Daoy (cell line): ENCODE measurements around the gene PTPRT. TPM values are rescaled to one million over a fixed set of nuclear protein-coding genes. Genes with fewer than 3 reads are reported as not detected.

Experiments used
- DNase-seq: peaks from one replicate; pipeline ENCODE4 v3.0.0-alpha.2; 2015; ENCODE audit warnings: low read depth
- total RNA-seq: library from RNA; depleted of rRNA; stranded (reverse); fragments of >200 nt; shearing (Covaris generic); gene quantifications from 2 replicates; pipeline ENCODE4 v1.2.3, GENCODE V29; 2014

PTPRT gene
- total RNA-seq, 1 experiment from 2014 or later = not detected

DNA sequence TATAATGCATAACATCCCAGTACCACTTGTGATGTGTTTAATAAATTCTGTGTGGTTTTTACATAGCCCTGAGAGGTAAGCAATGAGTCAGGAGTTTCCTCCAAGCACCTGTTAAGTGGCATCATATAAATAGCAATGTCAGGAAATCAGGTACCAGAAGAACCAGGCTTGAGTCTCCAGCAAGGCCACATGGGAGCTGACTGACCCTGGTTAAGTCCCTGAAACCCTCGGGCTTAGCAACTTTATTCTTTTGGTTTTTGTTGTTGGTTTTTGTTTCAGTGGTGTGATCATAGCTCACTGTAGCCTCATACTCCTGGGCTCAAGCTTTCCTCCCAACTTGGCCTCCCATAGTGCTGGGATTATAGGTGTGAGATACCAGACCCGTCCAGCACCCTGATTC is 70.0 kb downstream of the PTPRT start:
- DNase-seq = no peak

DNA sequence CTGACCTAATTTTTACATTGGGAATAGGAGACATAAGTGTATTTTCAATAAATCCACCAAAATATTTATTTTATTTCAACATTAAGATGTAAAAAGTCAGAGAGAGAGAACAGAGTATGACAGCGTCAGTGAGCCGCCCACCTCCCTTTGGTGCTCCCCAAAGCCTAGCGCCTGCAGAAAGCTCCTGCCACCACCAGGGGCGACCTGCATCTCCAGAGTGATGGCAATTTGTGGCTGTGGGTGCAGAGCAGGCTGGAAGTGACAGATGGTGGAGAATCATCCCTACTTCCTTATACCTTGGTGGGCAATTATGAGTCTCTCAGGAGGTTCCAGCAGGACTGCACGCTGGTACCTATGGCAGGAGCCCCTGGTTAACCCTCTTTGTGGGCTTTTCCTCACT is 87.3 kb downstream of the PTPRT start:
- DNase-seq = no peak

DNA sequence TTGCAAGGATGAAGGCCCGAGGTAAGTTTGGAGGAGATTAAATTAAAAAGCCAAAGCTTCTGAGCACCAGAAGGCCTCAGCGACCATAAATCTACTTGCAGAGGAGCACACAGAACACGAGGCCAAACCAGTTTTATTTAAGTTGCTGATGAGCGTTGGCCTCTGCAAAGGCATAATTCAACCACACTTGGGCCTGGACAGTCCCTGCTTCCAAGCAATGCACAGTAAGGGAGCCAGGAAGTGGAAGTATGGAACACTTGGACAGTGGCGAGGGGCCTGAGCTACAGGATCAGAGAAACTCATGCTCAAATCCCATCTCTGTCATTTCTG is 92.8 kb downstream of the PTPRT start:
- DNase-seq = no peak

DNA sequence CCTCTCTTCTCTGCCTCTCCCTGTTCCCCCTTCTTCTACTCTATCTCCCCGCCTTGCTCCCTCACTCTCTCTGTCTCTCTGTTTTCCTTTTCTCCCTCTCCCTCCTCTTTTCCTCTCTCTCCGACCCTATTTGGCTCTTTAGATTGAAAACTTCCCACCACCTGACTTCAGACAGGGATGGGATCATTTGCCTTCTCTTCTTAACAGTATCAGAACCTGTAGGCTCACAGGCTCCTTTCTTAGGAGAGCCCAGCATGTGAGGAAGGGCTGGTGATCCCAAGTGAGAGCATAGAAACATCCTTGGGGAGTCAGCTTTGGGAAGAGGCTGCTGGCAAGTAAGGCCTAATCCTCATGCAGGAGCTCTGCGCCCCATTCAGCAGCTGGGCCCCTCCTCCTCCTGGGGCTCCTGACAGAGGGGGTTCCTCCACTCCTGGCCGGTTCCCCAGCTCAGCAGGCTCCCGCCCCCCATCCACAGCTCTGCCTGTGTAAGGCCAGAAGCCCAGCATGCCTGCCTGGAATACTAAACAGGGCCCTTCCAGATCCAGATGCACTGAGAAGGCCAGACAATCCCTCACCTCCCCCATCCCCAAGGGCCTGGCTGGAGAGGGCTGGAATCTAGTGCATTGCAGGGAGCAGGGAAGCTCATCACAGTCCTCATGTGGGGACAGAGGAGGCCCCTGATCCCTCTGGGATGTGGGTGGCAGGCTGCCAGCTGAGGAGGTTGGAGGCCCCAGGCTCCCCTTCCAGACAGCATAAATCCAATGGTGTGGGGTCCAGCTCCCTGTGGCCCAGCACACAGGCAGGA is 93.4 kb downstream of the PTPRT start:
- no peak for DNase-seq

DNA sequence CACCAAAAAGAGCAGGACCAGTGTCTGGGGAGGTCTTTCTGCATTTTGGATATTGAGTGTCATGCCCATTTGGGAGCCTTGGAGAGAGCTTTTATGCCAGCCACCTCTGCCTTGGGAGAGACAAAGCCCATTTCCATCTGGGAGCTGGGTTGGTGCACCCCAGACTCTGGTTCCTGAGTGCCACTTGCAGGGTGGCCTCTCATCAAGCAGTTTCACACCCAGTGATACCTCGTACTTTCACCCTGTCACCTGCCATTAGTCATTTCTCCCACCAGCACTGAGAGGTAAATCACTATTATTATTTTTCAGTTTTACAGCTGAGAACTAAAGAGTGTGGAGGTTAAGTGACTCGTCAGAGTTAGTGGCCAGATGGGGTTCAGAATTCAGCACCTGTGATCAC is 94.7 kb downstream of the PTPRT start:
- no peak for DNase-seq

DNA sequence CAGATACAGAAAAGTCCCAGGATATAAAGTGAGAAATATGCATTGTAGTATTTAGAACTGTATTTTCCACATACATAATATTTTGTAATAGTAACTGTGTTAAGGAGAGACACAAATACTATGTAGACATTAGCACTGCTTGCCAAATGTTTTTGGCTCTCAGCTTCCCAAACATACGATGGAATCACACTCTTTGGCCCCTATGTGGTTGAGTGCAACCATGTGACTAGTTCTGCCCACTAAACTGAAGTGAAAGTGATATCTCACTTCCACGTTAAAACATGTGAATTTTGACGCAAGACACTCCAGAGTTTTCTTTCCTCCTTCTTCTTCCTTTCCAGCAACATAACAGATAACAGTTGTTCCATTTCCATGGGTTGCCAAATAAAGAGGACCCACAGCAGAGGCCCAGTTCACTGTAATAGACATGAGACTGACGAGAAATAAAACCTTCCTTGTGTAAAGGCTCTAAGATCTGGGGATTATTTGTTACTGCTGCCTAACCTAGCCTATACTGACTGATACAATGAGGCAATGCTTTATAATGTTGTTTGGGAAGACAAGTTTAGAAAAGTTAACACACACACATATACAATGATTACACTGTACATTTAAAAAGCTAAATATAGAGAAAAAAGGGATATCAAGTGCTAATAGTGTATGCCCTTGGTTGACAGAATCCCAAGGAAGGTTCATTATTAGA is 97.2 kb downstream of the PTPRT start:
- no peak for DNase-seq

DNA sequence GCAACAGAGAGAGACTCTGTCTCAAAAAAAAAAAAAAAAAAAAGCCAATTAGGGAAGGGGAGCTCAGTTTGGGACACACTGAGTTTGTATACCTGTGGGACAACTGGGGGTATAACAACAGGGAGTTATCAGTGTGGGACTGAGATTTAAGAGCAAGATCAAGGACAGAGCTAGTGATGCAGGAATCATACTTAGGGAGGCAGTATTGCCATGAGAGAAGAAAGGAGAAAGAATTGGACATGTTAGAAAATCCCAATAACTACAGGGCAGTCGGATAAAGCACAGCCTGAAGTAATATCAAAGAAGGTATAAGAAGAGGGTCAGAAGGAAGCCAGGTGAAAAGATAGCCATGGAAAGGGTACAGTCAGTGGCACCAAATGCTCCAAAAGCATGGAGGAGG is 121.2 kb downstream of the PTPRT start:
- DNase-seq = no peak

DNA sequence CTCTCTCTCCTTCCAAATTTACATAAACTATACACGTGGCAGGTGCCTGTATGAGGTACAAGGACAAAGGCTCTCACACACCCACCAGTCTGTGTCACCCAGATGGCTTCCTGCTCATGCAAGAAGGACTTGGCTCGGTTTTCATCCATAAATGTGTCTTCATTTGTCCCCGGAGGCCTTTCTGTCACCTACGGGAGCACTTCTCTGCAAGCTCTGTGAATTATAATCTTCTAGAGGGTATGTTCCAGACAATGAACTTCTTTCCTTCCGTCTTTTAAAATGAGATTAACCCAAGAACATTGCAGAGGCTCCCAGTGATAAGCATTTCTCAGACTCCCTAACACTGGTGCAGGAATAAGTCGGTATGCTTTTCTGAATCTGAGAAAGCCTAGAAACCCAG is 123.6 kb downstream of the PTPRT start:
- no peak for DNase-seq

DNA sequence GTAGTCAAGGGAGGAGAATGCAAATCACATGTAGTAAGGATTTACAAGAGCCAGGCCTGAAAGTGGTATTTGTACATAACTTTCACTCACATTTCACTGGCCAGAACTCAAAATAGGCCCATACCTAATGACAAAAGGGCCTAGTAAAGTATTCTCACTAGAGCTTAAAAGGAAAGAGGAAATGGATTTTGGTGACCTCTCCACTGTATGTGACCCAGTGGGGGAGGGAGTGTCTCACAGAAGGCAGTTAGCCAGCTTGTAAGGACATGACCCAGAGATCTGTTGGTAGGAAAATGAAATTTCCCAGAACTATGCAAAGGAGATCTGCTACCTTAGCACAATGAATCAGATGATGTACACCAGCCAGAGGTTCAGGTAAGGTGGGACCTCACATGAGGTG is 124.4 kb downstream of the PTPRT start:
- DNase-seq = no peak

DNA sequence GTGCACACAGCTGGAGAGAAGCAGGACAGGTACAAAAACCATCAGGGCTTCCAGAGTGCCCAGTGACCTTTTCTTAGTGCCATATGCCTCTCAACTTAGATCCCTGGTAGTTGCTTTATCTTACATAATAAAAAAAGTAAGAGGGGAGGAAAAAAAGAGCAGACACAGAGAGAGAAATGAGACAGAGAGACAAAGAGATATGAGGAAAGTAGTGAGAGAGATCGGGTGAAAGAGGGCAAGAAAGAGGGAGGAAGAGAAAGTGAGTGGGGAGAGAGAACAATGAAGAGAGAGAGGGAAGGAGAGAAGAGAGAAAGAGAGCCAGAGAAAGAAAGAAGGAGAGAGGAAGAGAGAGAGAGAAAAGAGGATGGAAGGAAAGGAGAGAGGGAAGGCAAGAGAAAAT is 131.6 kb downstream of the PTPRT start:
- no peak for DNase-seq

DNA sequence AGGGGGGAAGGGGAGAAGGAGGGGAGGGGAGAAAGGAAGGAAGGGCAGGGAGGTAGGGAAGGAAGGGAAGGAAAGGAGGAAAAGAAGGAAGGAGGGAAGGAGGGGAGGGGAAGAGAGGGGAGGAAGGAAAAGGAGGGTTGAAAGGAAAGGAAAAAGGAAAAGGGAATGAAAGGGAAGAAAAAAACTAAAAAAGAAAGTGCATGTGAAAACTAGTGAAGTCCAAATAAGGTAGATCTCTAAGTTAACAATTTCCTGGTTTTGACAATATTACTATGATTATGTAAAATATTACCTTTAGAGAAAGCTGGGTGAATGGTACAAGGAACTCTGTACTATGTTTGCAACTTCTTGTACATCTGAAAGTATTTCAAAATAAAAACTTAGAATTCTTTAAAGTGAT is 132.4 kb downstream of the PTPRT start:
- DNase-seq = no peak

DNA sequence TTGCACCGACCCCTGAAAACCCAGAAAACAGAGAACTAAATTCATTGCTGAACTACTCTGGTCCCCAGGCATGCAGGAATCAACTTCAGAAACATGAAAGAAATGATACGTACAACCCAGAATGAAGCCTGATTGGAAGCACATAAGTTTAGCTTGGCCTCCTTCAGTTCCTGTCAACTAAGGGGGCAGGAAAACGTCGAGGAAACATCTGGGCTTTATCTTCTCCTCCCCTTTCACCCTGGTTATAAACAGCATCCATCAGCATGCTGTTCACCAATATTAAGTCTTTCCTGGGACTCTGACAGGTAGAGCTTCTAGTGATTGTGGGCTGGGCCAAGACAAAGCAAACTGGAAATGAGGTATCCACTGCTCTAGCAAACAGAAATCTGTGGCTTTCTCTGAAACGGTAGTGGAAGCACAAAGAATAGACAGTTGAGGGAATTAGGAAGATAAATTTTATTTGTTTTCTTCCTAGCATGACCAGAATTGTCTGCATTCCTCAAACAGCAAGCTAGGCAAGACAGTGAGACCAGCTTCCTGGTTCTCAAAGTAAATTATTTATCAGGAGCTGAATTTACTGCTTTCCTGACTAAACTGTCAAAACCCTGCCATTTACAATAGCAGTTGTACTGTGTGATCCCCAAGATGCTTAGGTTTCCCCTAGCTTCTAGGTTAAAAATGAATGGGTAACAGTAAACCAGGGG is 134.4 kb downstream of the PTPRT start:
- DNase-seq = no peak

DNA sequence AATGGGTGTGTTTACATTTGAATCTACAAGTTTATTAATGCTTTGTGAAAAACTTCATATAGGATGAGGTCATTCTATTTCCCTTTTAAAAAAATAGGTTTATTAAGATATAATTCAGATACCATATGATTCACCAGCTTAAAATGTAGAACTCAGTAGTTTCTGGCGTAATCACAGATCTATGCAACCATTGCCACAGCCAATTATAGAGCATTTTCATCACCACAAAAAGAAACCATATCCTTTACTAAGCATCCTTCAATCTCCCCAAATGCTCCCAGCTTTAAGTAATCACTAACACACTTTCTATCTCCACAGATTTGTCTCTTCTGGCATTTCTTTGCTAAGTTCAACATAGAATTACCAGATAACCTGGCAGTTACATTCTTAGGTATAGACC is 137.2 kb downstream of the PTPRT start:
- no peak for DNase-seq

DNA sequence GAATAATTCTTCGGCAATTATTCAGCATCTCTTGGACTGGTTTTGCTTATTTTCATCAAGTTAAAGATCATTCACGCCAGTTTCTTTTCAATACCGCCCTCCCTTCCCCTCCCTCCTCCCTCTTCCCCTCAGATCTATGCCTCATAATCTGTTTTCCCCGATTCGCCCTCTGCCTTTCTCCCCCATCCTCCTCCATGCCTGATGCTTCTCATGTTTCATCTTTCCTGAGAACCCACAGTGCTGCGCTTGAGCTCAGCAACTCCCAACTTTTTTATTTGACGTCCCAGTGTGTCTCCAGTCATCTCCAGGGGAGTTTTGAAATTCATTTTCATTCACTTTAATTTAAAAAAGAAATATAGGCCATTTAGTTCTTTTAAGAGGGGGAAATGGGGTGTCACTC is 142.7 kb downstream of the PTPRT start:
- no peak for DNase-seq

DNA sequence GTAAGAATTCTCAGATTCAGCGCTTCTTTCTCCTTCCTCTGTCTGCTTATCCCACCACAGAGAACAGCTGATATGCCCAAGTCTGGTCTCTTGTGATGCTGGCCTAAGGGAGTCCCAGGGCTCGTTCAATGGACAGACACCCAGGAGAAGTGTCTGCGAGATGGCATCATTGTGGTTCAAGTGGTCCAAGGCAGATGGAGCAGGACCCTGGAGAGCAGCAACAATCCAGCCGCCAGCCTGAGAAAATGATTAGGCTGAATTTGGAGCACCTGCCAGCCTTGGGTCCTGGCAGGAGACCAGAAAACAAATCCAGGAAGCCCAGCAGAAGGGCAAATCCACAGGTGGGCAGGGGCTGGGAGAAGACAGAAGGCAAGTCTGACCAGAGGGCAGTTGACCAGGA is 145.8 kb downstream of the PTPRT start:
- DNase-seq = no peak

DNA sequence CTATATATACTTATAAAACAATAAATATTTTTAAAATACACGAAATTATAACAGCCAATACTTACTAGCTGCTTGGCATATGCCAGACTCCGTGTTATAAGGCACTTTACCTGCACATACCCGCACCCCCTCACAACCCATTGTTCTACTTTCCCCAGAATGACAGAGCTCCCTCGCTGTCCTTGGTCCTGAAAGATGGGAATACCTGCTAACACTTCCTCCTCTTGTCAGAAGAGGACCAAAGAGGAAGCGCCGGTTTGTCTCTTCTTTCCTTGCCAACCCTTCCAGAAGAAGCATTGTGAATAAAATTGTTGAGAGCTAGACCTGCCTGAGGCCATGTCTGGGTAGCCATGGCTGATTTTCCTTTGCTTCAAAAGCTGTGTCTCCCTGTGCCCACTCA is 149.3 kb downstream of the PTPRT start:
- DNase-seq = no peak

DNA sequence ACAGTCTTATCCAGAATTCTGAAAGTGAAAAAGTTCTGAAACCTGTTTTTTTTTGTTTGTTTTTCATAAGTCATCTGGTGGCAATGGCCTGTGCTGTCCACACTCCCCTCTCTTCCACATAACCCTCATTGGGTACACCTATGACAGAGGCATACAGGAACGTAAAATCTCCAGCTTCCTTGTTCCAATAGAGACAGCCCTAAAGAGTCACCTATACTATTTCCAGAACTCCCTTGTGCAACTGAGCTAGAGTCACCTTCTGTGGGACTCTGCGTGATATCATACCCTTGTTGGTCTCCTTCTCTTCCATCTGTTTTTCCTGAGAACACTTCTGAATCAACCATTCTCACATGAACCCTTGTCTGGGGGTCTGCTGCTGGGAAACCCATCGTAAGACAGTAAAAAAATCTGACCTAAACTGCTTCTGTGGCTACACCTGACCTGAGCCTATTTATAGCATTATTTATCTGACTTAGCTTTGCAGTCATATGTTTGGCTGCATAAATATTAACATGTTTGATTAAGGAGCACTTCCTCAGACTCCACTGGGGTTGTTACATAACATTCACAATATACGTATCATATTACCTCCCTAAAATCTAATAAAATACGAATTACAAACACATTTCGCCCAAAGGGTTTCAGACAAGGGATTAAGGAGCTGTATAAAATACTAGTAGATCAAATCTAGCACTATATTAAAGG is 151.9 kb downstream of the PTPRT start:
- DNase-seq = no peak

DNA sequence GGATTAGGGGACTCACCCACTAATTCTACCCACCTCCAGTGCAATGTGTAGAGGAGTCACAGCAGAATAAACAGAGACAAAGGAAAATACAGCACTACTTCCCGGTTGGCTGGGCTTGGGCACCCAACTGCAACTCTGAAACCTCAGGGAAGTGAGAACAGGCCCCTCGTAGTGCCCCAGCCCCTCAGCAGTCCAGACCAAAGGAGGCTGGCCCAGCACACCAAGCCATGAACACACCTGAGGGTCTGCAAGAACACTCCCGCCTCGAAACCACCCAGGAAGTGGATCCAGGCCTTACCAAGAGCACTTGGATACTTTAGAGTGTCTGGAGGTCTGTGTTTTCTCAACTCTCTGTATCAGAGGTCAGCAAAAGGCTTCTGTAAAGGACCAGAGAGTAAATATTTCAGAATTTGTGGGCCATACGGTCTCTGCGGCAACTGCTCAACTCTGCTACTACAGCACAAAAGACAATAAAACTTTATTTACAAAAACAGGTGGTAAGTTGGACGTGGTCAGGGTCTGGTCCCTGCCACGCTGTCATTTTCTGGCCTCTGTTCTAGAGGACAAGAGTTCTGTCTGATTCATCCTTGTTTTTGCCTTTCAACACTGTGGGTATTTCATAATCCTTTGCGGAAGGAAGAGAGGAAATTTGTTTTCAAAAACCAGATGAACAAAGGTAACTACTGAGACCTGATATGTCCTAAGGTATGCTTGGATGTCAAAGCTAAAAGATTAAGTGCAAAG is 154.6 kb downstream of the PTPRT start:
- DNase-seq = no peak

DNA sequence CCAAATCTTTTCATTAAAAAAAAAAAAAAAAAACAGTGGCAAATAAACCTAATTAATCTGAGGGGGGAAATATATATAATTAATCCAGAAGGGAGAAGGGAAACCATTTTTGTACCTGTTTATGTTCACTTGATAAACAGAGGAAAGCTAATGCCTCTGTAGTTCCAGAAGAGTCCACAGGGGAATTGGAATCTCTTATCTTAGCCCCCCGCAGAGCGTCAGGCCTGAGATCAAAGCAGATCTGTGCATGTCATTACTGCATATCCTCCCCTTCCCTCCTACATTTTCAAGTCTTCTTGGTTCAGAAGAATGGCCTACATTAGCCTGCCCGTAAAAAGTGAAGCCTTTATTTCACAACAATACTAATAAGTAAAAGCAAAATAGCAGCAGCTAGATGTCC is 157.2 kb downstream of the PTPRT start:
- DNase-seq = no peak

DNA sequence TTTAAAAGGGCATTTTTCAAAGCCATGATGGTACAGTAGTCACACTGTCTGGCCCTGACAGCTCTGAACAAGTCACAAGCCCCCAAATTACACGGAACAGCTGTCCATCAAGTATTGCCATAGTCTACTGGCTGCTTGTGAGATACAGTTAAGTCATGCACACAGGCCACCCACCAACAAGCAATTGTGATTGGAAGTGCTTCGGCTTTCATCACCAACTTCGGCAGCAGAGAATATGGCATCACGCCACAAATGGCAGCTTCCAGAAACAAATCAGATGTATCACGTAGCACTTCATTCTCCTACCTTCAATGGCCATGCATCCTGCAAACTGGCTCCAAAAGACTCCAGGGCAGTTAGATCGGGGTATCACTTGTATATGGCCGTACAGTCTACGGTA is 160.5 kb downstream of the PTPRT start:
- no peak for DNase-seq

DNA sequence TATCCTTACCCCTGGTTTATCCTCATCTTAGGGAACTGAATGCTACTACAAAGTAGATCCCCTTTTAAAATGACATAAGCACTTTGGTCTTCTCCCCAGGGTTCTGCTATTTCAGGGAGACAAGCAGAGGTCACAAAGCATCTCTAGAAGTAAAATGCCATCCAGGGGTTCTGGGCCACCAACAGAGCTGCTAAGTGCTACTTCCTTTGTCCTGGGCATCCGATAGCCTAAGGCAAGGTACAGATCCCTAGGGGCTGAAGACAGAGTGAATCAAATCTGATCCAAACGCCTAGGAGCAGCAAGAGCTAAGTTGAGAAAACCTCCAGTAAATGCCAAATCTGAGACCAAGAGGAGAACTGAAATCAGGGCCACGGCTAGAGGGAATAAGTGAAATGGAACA is 161.2 kb downstream of the PTPRT start:
- no peak for DNase-seq

DNA sequence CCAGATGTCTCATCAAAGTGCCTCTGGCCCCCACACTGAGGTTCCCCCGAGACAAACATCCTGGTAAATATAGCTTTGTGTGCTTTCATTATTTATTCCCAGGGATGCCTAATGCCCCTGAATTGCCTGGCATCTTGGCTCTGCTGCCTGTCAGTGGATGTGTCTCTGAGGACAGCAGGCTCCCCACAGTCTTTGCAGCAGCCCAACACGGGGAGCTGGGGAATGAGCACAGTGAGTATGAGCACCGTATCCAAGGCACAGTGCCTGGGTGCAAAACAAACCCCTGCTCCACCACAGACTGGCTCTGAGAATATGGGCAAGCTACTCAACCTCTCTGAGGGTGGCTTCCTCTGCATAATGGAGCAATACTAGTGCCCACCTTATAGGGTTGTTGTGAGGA is 165.9 kb downstream of the PTPRT start:
- DNase-seq = no peak
